Measurements from ENCODE around the gene POT1.

GRCh38 chr7:124930655-124931597 lies 1.3 kb upstream of the POT1 start:
- no peak for TF ChIP-seq CTCF (optimal IDR thresholded peaks at IDR 0.05 in 1 of 3, IDR thresholded peaks at IDR 0.05 in 1 of 3, conservative IDR thresholded peaks at IDR 0.05 in 1 of 3; ENCODE audit: extremely low read depth in 1 of 3, insufficient read depth in 2 of 3, low read length in 3 of 3)
- no peak for TF ChIP-seq EZH2 (IDR thresholded peaks at IDR 0.05; ENCODE audit: low read length)

Measured in keratinocyte (primary cell).